ENCODE data around the gene APOL4.

- no peak for TF ChIP-seq CTCF (IDR thresholded peaks at IDR 0.05)
- TF ChIP-seq POLR2A (IDR thresholded peaks at IDR 0.05) = no peak
Observed at GRCh38 chr22:36192542-36192941, 9.1 kb downstream of the APOL4 start.
